Measurements from ENCODE around the gene LRTM2. TPM values are rescaled to one million over a fixed set of nuclear protein-coding genes. Genes with fewer than 3 reads are reported as not detected.
A peak's percentile ranks its signal among the peaks of the same experiment; 100 is the strongest.

The LRTM2 gene
- total RNA-seq, 1 donor from 2014 or later: 14.6 TPM

- Mint-ChIP-seq H3K27me3 (ENCODE audit: unreplicated experiment) (peaks cover 6% of the 10 kb centered on the region), H3K27ac (ENCODE audit: unreplicated experiment) (no peak overlapping the region), H3K9me3 (ENCODE audit: unreplicated experiment) (peaks cover 8% of the 10 kb centered on the region), H3K4me3 (ENCODE audit: unreplicated experiment) (no peak overlapping the region), H3K4me1 (ENCODE audit: low read depth, unreplicated experiment) (peaks cover 2% of the 10 kb centered on the region), H3K36me3 (ENCODE audit: unreplicated experiment) (peaks cover 31% of the 10 kb centered on the region)
- no peak for DNase-seq
- TF ChIP-seq CTCF (IDR thresholded peaks at IDR 0.05; ENCODE audit: partially characterized antibody, unreplicated experiment): no peak
Measured at GRCh38 chr12:1858456-1858855, 38.1 kb downstream of the LRTM2 start.

GRCh38 chr12:1859643-1860042 lies 39.3 kb downstream of the LRTM2 start:
- H3K36me3 Mint-ChIP-seq (ENCODE audit: unreplicated experiment): peaks cover 24% of the 10 kb centered on the region
- TF ChIP-seq CTCF (IDR thresholded peaks at IDR 0.05; ENCODE audit: partially characterized antibody, unreplicated experiment): no peak
- H3K4me3 Mint-ChIP-seq (ENCODE audit: unreplicated experiment): no peak overlapping the region
- H3K27me3 Mint-ChIP-seq (ENCODE audit: unreplicated experiment): peaks cover 5% of the 10 kb centered on the region
- no peak overlapping the region for H3K27ac Mint-ChIP-seq (ENCODE audit: unreplicated experiment)
- peak; percentile 22 for DNase-seq
- H3K4me1 Mint-ChIP-seq (ENCODE audit: low read depth, unreplicated experiment): peaks cover 2% of the 10 kb centered on the region
- peaks cover 8% of the 10 kb centered on the region for H3K9me3 Mint-ChIP-seq (ENCODE audit: unreplicated experiment)

GRCh38 chr12:1862973-1863372 lies 42.6 kb downstream of the LRTM2 start:
- Mint-ChIP-seq H3K27ac (ENCODE audit: unreplicated experiment) (no peak overlapping the region), H3K9me3 (ENCODE audit: unreplicated experiment) (peaks cover 3% of the 10 kb centered on the region), H3K27me3 (ENCODE audit: unreplicated experiment) (no peaks in the 10 kb centered on the region), H3K4me3 (ENCODE audit: unreplicated experiment) (no peak overlapping the region), H3K4me1 (ENCODE audit: low read depth, unreplicated experiment) (peaks cover 2% of the 10 kb centered on the region), H3K36me3 (ENCODE audit: unreplicated experiment) (peaks cover 5% of the 10 kb centered on the region)
- DNase-seq: no peak
- no peak for TF ChIP-seq CTCF (IDR thresholded peaks at IDR 0.05; ENCODE audit: partially characterized antibody, unreplicated experiment)

- H3K27ac Mint-ChIP-seq (ENCODE audit: unreplicated experiment): no peak overlapping the region
Measured at GRCh38 chr12:1863823-1864222, 43.5 kb downstream of the LRTM2 start.

GRCh38 chr12:1864456-1864855 lies 44.1 kb downstream of the LRTM2 start:
- Mint-ChIP-seq H3K4me3 (ENCODE audit: unreplicated experiment) (no peak overlapping the region), H3K27me3 (ENCODE audit: unreplicated experiment) (peaks cover under 1% of the 10 kb centered on the region), H3K36me3 (ENCODE audit: unreplicated experiment) (peaks cover 10% of the 10 kb centered on the region), H3K9me3 (ENCODE audit: unreplicated experiment) (peaks cover 7% of the 10 kb centered on the region), H3K4me1 (ENCODE audit: low read depth, unreplicated experiment) (peaks cover 3% of the 10 kb centered on the region), H3K27ac (ENCODE audit: unreplicated experiment) (no peak overlapping the region)
- no peak for TF ChIP-seq CTCF (IDR thresholded peaks at IDR 0.05; ENCODE audit: partially characterized antibody, unreplicated experiment)
- DNase-seq: peak; percentile 7

More at GRCh38 chr12:1863823-1864222, 43.5 kb downstream of the LRTM2 start:
- Mint-ChIP-seq H3K27me3 (ENCODE audit: unreplicated experiment) (no peaks in the 10 kb centered on the region), H3K4me1 (ENCODE audit: low read depth, unreplicated experiment) (peaks cover 2% of the 10 kb centered on the region), H3K9me3 (ENCODE audit: unreplicated experiment) (peaks cover 5% of the 10 kb centered on the region), H3K4me3 (ENCODE audit: unreplicated experiment) (no peak overlapping the region), H3K36me3 (ENCODE audit: unreplicated experiment) (peaks cover 9% of the 10 kb centered on the region)
- no peak for TF ChIP-seq CTCF (IDR thresholded peaks at IDR 0.05; ENCODE audit: partially characterized antibody, unreplicated experiment)
- DNase-seq: peak; percentile 5
